Kidney (tissue), 14 donors: ENCODE measurements around the gene NAGA. TPM values are rescaled to one million over a fixed set of nuclear protein-coding genes. Genes with fewer than 3 reads are reported as not detected.

ENCODE experiments used
- DNase-seq, 5 donors: peaks; one replicate each; pipeline ENCODE4 v3.0.0-alpha.2; 2013 to 2020
- FAIRE-seq: peaks from 2 replicates; lab custom pipeline; 2012; peaks lifted over from hg19 to GRCh38; lab: Jason Lieb, UNC
- H3K27ac ChIP-seq, 2 donors: one replicate each; pipeline ENCODE4 v1.7.0; 2013; ENCODE audit warnings: low read depth in 2 of 2, low read length in 2 of 2, inconsistent platforms in 1 of 2
- H3K27me3 ChIP-seq: one replicate; pipeline ENCODE4 v1.7.1; 2013; ENCODE audit warnings: low read length, inconsistent platforms; ENCODE audit not compliant: control insufficient read depth, insufficient read depth
- H3K36me3 ChIP-seq, 3 donors: one replicate each; pipeline versions ENCODE4 v1.7.0 to v1.7.1; 2013; ENCODE audit warnings: low read length in 3 of 3, control low read depth in 1 of 3, inconsistent platforms in 1 of 3; ENCODE audit not compliant: insufficient read depth in 3 of 3, control insufficient read depth in 2 of 3
- H3K4me1 ChIP-seq, 3 donors: one replicate each; pipeline versions ENCODE4 v1.7.0 to v1.7.1; 2013; ENCODE audit warnings: low read length in 3 of 3, inconsistent platforms in 1 of 3, low read depth in 1 of 3; ENCODE audit not compliant: control insufficient read depth in 2 of 3, insufficient read depth in 2 of 3
- H3K4me3 ChIP-seq, 3 donors: one replicate each; pipeline versions ENCODE4 v1.7.0 to v1.8.1; 2013; ENCODE audit warnings: low read length in 3 of 3, control low read depth in 1 of 3, inconsistent platforms in 1 of 3
- H3K9ac ChIP-seq, 3 donors: one replicate each; pipeline versions ENCODE4 v1.7.0 to v1.7.1; 2013; ENCODE audit warnings: low read length in 3 of 3, control low read depth in 1 of 3, inconsistent platforms in 1 of 3
- H3K9me3 ChIP-seq, 3 donors: one replicate each; pipeline versions ENCODE4 v1.7.0 to v1.7.1; 2013; ENCODE audit warnings: low read length in 3 of 3, control low read depth in 1 of 3, inconsistent platforms in 1 of 3; ENCODE audit not compliant: control insufficient read depth in 2 of 3, insufficient read depth in 1 of 3
- intact Hi-C: fragments of 100-400 bp; cut with DNase I; formaldehyde crosslinking; loops from one replicate; pipeline ENCODE4 v1.11.1; 2022
- polyA plus RNA-seq: library from polyadenylated mRNA; stranded (reverse); fragments of 350-450 nt; fragmentation: Illumina TruSeq; extraction: RNeasy Lipid Tissue Mini Kit (QIAGEN cat#74804); gene quantifications from one replicate; pipeline ENCODE4 v1.2.3, GENCODE V29; 2014; ENCODE audit warnings: low read depth, low replicate concordance; ENCODE audit not compliant: insufficient read depth
- total RNA-seq: library from RNA; stranded (reverse); fragmentation: NEBNext Ultra II Directional; extraction: Animal tissue kit (Norgen Biotek cat#: 25700); gene quantifications from one replicate; pipeline ENCODE4 v1.2.1, GENCODE V29; 2021
- TF ChIP-seq, protein P1 (sequence below): IDR thresholded peaks from 3 replicates; pipeline ENCODE4 v1.5.1; 2012; ENCODE audit warnings: mild to moderate bottlenecking, moderate library complexity, borderline replicate concordance; ENCODE audit not compliant: insufficient read depth; ENCODE audit errors: extremely low read depth
- donor health status: control.
- donor health status: control.
- donor health status: control.
- donor health status: control.
- donor health status: control.
- donor health status: DM: yes; HTN: yes; CAD: no.
- donor health status: Normal renal cell carcinoma (clear cell type).

NAGA gene
- total and polyA plus RNA-seq, 2 donors from 2014 or later = 27.0 to 29.8 TPM

DNA sequence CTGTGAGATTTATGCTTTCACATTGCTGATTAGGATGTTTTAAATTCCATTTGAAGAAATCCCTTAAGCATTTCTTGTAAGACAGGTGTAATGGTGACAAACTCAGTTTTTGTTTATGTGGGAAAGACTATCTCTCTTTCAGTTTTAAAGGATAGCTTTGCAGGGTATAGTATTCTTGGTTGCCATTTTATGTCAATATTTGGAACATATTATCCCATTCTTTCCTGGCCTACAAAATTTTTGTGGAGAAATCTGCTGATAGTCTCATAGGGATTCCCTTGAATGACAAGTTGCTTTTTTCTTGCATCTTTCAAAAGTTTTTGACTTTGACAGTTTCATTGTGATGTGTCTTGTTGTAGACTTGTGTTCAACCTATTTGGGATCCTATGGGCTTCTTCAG is 28.8 kb downstream of the NAGA start:
- Histone ChIP-seq H3K27me3 (no peaks in the 10 kb centered on the region), H3K9ac (no peak overlapping the region), H3K4me3 (no peak overlapping the region), H3K27ac (no peak overlapping the region), H3K36me3 (no peaks in the 10 kb centered on the region), H3K4me1 (no peaks in the 10 kb centered on the region), H3K9me3 (peaks cover 0 to 11% (median 2%) of the 10 kb centered on the region in 3 donors)
- DNase-seq = no peak
- intact Hi-C loops = no loop called here
- no peak for FAIRE-seq
- TF ChIP-seq, protein P1, sequence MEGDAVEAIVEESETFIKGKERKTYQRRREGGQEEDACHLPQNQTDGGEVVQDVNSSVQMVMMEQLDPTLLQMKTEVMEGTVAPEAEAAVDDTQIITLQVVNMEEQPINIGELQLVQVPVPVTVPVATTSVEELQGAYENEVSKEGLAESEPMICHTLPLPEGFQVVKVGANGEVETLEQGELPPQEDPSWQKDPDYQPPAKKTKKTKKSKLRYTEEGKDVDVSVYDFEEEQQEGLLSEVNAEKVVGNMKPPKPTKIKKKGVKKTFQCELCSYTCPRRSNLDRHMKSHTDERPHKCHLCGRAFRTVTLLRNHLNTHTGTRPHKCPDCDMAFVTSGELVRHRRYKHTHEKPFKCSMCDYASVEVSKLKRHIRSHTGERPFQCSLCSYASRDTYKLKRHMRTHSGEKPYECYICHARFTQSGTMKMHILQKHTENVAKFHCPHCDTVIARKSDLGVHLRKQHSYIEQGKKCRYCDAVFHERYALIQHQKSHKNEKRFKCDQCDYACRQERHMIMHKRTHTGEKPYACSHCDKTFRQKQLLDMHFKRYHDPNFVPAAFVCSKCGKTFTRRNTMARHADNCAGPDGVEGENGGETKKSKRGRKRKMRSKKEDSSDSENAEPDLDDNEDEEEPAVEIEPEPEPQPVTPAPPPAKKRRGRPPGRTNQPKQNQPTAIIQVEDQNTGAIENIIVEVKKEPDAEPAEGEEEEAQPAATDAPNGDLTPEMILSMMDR = no peak

DNA sequence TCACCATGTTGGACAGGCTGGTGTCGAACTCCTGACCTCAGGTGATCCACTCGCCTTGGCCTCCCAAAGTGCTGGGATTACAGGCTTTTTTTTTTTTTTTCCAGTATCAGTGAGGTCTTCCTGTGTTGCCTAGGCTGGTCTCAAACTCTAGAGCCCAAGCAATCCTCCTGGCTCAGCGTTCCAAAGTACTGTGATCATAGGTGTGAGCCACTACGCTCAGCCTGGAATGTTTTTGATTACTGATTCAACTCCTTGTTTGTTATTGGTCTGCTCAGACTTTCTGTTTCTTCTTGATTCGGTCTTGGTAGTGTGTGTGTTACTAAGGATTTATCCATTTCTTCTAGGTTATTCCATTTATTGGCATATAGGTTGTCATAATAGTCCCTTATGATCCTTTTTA is 31.3 kb downstream of the NAGA start:
- no peak for DNase-seq
- H3K4me3 ChIP-seq = no peak overlapping the region
- no peak for FAIRE-seq
- H3K9ac ChIP-seq = no peak overlapping the region
- H3K9me3 ChIP-seq = peaks cover 0 to 11% (median 2%) of the 10 kb centered on the region in 3 donors
- intact Hi-C loops = no loop called here
- TF ChIP-seq, protein P1 = no peak
- no peak overlapping the region for H3K27ac ChIP-seq
- no peaks in the 10 kb centered on the region for H3K4me1 ChIP-seq
- H3K27me3 ChIP-seq = no peaks in the 10 kb centered on the region
- H3K36me3 ChIP-seq = no peaks in the 10 kb centered on the region

DNA sequence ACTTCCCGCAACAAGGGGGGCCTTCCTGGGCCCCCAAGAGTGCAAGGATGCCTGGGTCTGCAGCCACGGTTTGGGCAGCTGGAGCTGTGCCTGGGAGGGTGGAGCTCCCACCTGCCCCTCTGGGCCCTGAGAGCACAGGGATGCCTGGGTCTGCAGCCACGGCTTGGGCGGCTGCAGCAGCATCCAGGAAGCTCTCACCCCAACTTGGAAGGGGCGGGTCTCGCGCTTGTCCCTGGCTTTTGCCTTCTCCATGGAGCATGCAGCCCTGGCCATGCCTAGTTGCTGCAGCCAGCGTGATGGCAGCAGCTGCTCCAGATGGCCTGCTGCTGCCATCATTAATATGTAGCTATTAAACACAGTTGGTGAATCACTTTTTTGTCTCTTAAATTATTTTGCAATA is 35.4 kb downstream of the NAGA start:
- no peak for DNase-seq
- TF ChIP-seq, protein P1 = no peak
- no peak for FAIRE-seq
- H3K9me3 ChIP-seq = no peaks in the 10 kb centered on the region
- no peaks in the 10 kb centered on the region for H3K4me1 ChIP-seq
- H3K27ac ChIP-seq = no peak overlapping the region
- no peak overlapping the region for H3K4me3 ChIP-seq
- H3K27me3 ChIP-seq = no peaks in the 10 kb centered on the region
- H3K9ac ChIP-seq = no peak overlapping the region
- H3K36me3 ChIP-seq = no peaks in the 10 kb centered on the region
- intact Hi-C loops = no loop called here
